BE2C (cell line): ENCODE results near the gene AZU1.
A peak's percentile ranks its signal among the peaks of the same experiment; 100 is the strongest.
"Not testable (repeated sequence)": the region's sequence is repeated elsewhere in the genome, so short reads cannot be mapped to it uniquely, and the experiment has no call there.

Experiments used
- DNase-seq: peaks from one replicate; pipeline ENCODE4 v3.0.0-alpha.2; 2020
- H3K27me3 ChIP-seq: fragments of 250-450 bp; sonication (Bioruptor Pico); 2 replicates; pipeline ENCODE4 v1.5.1; 2020; ENCODE audit warnings: mild to moderate bottlenecking
- H3K36me3 ChIP-seq: fragments of 250-450 bp; sonication (Bioruptor Pico); 2 replicates; pipeline ENCODE4 v1.5.1; 2020; ENCODE audit warnings: mild to moderate bottlenecking
- H3K4me1 ChIP-seq: fragments of 250-450 bp; sonication (Bioruptor Pico); 2 replicates; pipeline ENCODE4 v1.5.1; 2020
- H3K4me3 ChIP-seq: 2 replicates; pipeline ENCODE4 v1.5.1; 2011; ENCODE audit warnings: low read depth, low read length
- H3K9me3 ChIP-seq: fragments of 250-450 bp; sonication (Bioruptor Pico); 2 replicates; pipeline ENCODE4 v1.5.1; 2020
- TF ChIP-seq, protein P1 (sequence below): IDR thresholded peaks from 2 replicates; pipeline ENCODE4 v1.5.1; 2012; ENCODE audit warnings: mild to moderate bottlenecking, low read depth, low read length

The AZU1 gene

GRCh38 chr19:831407-832369, 4.1 kb downstream of the AZU1 start:
- DNase-seq = no peak
- Histone ChIP-seq H3K27me3 (peaks cover 64% of the 10 kb centered on the region), H3K9me3 (no peaks in the 10 kb centered on the region), H3K4me3 (no peak overlapping the region), H3K36me3 (no peaks in the 10 kb centered on the region), H3K4me1 (no peaks in the 10 kb centered on the region)
- TF ChIP-seq, protein P1, sequence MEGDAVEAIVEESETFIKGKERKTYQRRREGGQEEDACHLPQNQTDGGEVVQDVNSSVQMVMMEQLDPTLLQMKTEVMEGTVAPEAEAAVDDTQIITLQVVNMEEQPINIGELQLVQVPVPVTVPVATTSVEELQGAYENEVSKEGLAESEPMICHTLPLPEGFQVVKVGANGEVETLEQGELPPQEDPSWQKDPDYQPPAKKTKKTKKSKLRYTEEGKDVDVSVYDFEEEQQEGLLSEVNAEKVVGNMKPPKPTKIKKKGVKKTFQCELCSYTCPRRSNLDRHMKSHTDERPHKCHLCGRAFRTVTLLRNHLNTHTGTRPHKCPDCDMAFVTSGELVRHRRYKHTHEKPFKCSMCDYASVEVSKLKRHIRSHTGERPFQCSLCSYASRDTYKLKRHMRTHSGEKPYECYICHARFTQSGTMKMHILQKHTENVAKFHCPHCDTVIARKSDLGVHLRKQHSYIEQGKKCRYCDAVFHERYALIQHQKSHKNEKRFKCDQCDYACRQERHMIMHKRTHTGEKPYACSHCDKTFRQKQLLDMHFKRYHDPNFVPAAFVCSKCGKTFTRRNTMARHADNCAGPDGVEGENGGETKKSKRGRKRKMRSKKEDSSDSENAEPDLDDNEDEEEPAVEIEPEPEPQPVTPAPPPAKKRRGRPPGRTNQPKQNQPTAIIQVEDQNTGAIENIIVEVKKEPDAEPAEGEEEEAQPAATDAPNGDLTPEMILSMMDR = no peak

GRCh38 chr19:834216-834615, 6.6 kb downstream of the AZU1 start:
- Histone ChIP-seq H3K9me3 (no peaks in the 10 kb centered on the region), H3K4me3 (no peak overlapping the region), H3K4me1 (no peaks in the 10 kb centered on the region), H3K36me3 (no peaks in the 10 kb centered on the region), H3K27me3 (peaks cover 69% of the 10 kb centered on the region)
- DNase-seq = no peak
- TF ChIP-seq, protein P1 = no peak

GRCh38 chr19:835210-835810, 7.7 kb downstream of the AZU1 start:
- H3K27me3 ChIP-seq = peaks cover 58% of the 10 kb centered on the region
- H3K36me3 ChIP-seq = no peaks in the 10 kb centered on the region
- no peak for DNase-seq
- no peaks in the 10 kb centered on the region for H3K4me1 ChIP-seq
- no peaks in the 10 kb centered on the region for H3K9me3 ChIP-seq
- H3K4me3 ChIP-seq = no peak overlapping the region
- TF ChIP-seq, protein P1 = no peak

- H3K27me3 ChIP-seq = peaks cover 45% of the 10 kb centered on the region
- TF ChIP-seq, protein P1 = no peak
- H3K9me3 ChIP-seq = no peaks in the 10 kb centered on the region
- no peak for DNase-seq
- no peaks in the 10 kb centered on the region for H3K36me3 ChIP-seq
- H3K4me1 ChIP-seq = no peaks in the 10 kb centered on the region
- H3K4me3 ChIP-seq = no peak within 1 kb of the TSS
Observed at GRCh38 chr19:840519-841206, 13.0 kb downstream of the AZU1 start, which contains the start of gene PRTN3. Gene PRTN3 (plus strand): TSS chr19:840999. CDS start chr19:841009, 10 bp downstream.

GRCh38 chr19:842802-843179, 15.2 kb downstream of the AZU1 start:
- H3K27me3 ChIP-seq = peaks cover 49% of the 10 kb centered on the region
- H3K36me3 ChIP-seq, DNase-seq, H3K4me1 ChIP-seq, H3K4me3 ChIP-seq, H3K9me3 ChIP-seq: not testable (repeated sequence)

DNA sequence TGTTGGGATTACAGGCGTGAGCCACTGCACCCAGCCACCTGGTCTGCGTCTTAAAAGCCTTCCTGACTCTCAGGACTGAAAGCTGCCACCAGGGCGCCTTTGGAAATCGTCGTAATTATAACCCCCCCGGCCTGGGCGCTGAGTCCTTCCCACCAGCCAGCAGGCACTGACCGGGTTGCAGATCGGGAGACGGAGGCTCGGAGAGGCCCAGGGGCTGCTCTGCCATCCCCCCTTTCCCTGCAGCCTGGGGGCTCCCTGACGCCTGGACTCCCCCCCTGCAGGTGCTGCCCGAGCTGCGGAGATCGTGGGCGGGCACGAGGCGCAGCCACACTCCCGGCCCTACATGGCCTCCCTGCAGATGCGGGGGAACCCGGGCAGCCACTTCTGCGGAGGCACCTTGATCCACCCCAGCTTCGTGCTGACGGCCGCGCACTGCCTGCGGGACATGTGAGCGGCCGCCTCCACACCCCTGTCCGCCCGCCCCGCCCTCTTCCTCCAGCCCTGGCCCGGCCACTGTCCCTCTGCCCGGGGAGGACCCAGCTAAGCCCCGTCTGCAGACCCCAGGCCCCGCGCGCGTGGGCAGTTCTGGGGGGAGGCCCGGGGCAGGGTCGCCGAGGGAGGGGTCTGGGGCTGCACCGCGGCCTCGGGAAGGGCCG, 15.7 kb downstream of the AZU1 start:
- no peak for DNase-seq
- TF ChIP-seq, protein P1 = 0 out of 2 replicates have a peak, but pooled peaks have one; percentile 2
- Histone ChIP-seq H3K27me3 (peaks cover 55% of the 10 kb centered on the region), H3K4me3 (no peak overlapping the region), H3K4me1 (no peaks in the 10 kb centered on the region), H3K36me3 (no peaks in the 10 kb centered on the region), H3K9me3 (no peaks in the 10 kb centered on the region)
